CD4-positive, CD25-positive, alpha-beta regulatory T cell (primary cell): ENCODE data around the gene TCEAL1. TPM values are rescaled to one million over a fixed set of nuclear protein-coding genes. Genes with fewer than 3 reads are reported as not detected.
"Not testable (repeated sequence)": the region's sequence is repeated elsewhere in the genome, so short reads cannot be mapped to it uniquely, and the experiment has no call there.

Experiments
- ATAC-seq, 2 donors: fragments of 150-1000 bp; cut with Tn5 transposase; one replicate each; pipeline ENCODE4 v1.10.0; 2021; ENCODE audit warnings: low read depth in 2 of 2, moderate number of reproducible peaks in 2 of 2, moderate library complexity in 1 of 2
- DNase-seq, 3 donors: peaks; one replicate each; pipeline versions ENCODE4 v3.0.0 to v3.0.0-alpha.2; 2012 to 2022; ENCODE audit warnings: mixed read lengths in 1 of 3
- H3K27ac ChIP-seq: one replicate; pipeline ENCODE4 v1.7.0; 2013; ENCODE audit warnings: mild to moderate bottlenecking, low read length; ENCODE audit not compliant: insufficient read depth, poor library complexity, severe bottlenecking
- H3K27me3 ChIP-seq: one replicate; pipeline ENCODE4 v1.7.0; 2013; ENCODE audit warnings: low read length; ENCODE audit not compliant: control insufficient read depth, insufficient read depth
- H3K36me3 ChIP-seq: one replicate; pipeline ENCODE4 v1.7.0; 2013; ENCODE audit warnings: mild to moderate bottlenecking, low read length, moderate library complexity; ENCODE audit not compliant: control insufficient read depth, insufficient read depth
- H3K4me1 ChIP-seq: 2 replicates; pipeline ENCODE4 v1.7.0; 2013; ENCODE audit warnings: mild to moderate bottlenecking, low read length; ENCODE audit not compliant: insufficient read depth, control insufficient read depth, poor library complexity, severe bottlenecking
- H3K4me3 ChIP-seq: one replicate; pipeline ENCODE4 v1.7.0; 2013; ENCODE audit warnings: low read depth, mild to moderate bottlenecking, low read length, moderate library complexity
- H3K9me3 ChIP-seq, 2 experiments: 1 replicate in 1 of 2; 2 replicates in 1 of 2; pipeline ENCODE4 v1.7.0; 2013; ENCODE audit warnings: low read length in 2 of 2, mild to moderate bottlenecking in 1 of 2, moderate library complexity in 1 of 2; ENCODE audit not compliant: control insufficient read depth in 2 of 2
- H3K27ac Mint-ChIP-seq, 3 donors: one replicate each; pipeline ENCODE4 v1.8.0; 2020 to 2022; ENCODE audit warnings: mild to moderate bottlenecking in 3 of 3, mixed read lengths in 3 of 3, moderate library complexity in 2 of 3
- H3K27me3 Mint-ChIP-seq: one replicate; pipeline ENCODE4 v1.8.0; 2022; ENCODE audit warnings: mild to moderate bottlenecking, mixed read lengths
- H3K36me3 Mint-ChIP-seq: one replicate; pipeline ENCODE4 v1.8.0; 2020; ENCODE audit warnings: mixed read lengths
- H3K4me1 Mint-ChIP-seq, 4 donors: one replicate each; pipeline ENCODE4 v1.8.0; 2020 to 2022; ENCODE audit warnings: mixed read lengths in 4 of 4, mild to moderate bottlenecking in 1 of 4
- H3K4me3 Mint-ChIP-seq, 4 donors: one replicate each; pipeline ENCODE4 v1.8.0; 2020 to 2022; ENCODE audit warnings: mild to moderate bottlenecking in 4 of 4, mixed read lengths in 4 of 4, moderate library complexity in 3 of 4
- H3K9me3 Mint-ChIP-seq, 7 donors: one replicate each; pipeline ENCODE4 v1.8.0; 2020 to 2022; ENCODE audit warnings: mixed read lengths in 7 of 7, mild to moderate bottlenecking in 3 of 7, moderate library complexity in 2 of 7
- polyA plus RNA-seq, 4 donors: library from polyadenylated mRNA; unstranded; fragments of 300-500 nt; fragmentation: Illumina TruSeq; gene quantifications; one replicate each; pipeline ENCODE4 v1.2.3, GENCODE V29; 2021
- total RNA-seq: library from RNA; stranded (reverse); gene quantifications from one replicate; pipeline ENCODE4 v1.2.3, GENCODE V29; 2022

TCEAL1 gene
- total and polyA plus RNA-seq, 5 donors from 2014 or later: 4.0 to 22.1 (median 15.4) TPM

- H3K27me3 Mint-ChIP-seq, H3K9me3 ChIP-seq, H3K4me1 ChIP-seq, H3K4me3 Mint-ChIP-seq, DNase-seq, H3K4me3 ChIP-seq, H3K27me3 ChIP-seq, H3K27ac Mint-ChIP-seq, H3K4me1 Mint-ChIP-seq, H3K9me3 Mint-ChIP-seq, ATAC-seq, H3K36me3 Mint-ChIP-seq, H3K36me3 ChIP-seq, H3K27ac ChIP-seq: not testable (repeated sequence)
Observed at GRCh38 chrX:103638479-103639346, 9.9 kb downstream of the TCEAL1 start.

- no peaks in the 10 kb centered on the region for H3K36me3 Mint-ChIP-seq
- Histone ChIP-seq H3K27ac (no peak overlapping the region), H3K4me1 (no peaks in the 10 kb centered on the region), H3K27me3 (no peaks in the 10 kb centered on the region), H3K4me3 (no peak overlapping the region), H3K36me3 (no peaks in the 10 kb centered on the region), H3K9me3 (no peaks in the 10 kb centered on the region)
- no peak for DNase-seq
- peaks cover 0 to 5% (median 0%) of the 10 kb centered on the region in 7 donors for H3K9me3 Mint-ChIP-seq
- peaks cover 13% of the 10 kb centered on the region for H3K27me3 Mint-ChIP-seq
- no peak for ATAC-seq
- no peak overlapping the region for H3K4me3 Mint-ChIP-seq
- no peaks in the 10 kb centered on the region for H3K4me1 Mint-ChIP-seq
- H3K27ac Mint-ChIP-seq: no peak overlapping the region
Observed at GRCh38 chrX:103640401-103641155, 11.8 kb downstream of the TCEAL1 start.

GRCh38 chrX:103644125-103644524 lies 15.3 kb downstream of the TCEAL1 start:
- Histone ChIP-seq H3K4me1 (no peaks in the 10 kb centered on the region), H3K36me3 (no peaks in the 10 kb centered on the region), H3K9me3 (no peaks in the 10 kb centered on the region), H3K4me3 (no peak overlapping the region), H3K27me3 (no peaks in the 10 kb centered on the region), H3K27ac (no peak overlapping the region)
- Mint-ChIP-seq H3K27me3 (peaks cover 24% of the 10 kb centered on the region), H3K36me3 (no peaks in the 10 kb centered on the region), H3K9me3 (peaks cover 0 to 6% (median 0%) of the 10 kb centered on the region in 7 donors), H3K4me3 (no peak overlapping the region), H3K4me1 (no peaks in the 10 kb centered on the region), H3K27ac (no peak overlapping the region)
- ATAC-seq (no peak), DNase-seq (no peak)

GRCh38 chrX:103647630-103648029 lies 18.9 kb downstream of the TCEAL1 start:
- Mint-ChIP-seq H3K27ac (no peak overlapping the region), H3K36me3 (no peaks in the 10 kb centered on the region), H3K27me3 (peaks cover 24% of the 10 kb centered on the region), H3K4me3 (no peak overlapping the region), H3K9me3 (peaks cover 0 to 6% (median 0%) of the 10 kb centered on the region in 7 donors), H3K4me1 (no peaks in the 10 kb centered on the region)
- H3K4me1 ChIP-seq: no peaks in the 10 kb centered on the region
- DNase-seq (no peak), ATAC-seq (no peak)
- no peaks in the 10 kb centered on the region for H3K36me3 ChIP-seq
- no peak overlapping the region for H3K27ac ChIP-seq
- no peak overlapping the region for H3K4me3 ChIP-seq
- no peaks in the 10 kb centered on the region for H3K9me3 ChIP-seq
- H3K27me3 ChIP-seq: no peaks in the 10 kb centered on the region

- H3K4me3 Mint-ChIP-seq: no peak overlapping the region
- no peak overlapping the region for H3K4me3 ChIP-seq
- peaks cover 8% of the 10 kb centered on the region for H3K27me3 Mint-ChIP-seq
- no peaks in the 10 kb centered on the region for H3K9me3 ChIP-seq
- ATAC-seq (no peak), DNase-seq (no peak)
- no peaks in the 10 kb centered on the region for H3K36me3 ChIP-seq
- no peak overlapping the region for H3K27ac Mint-ChIP-seq
- H3K27ac ChIP-seq: no peak overlapping the region
- H3K9me3 Mint-ChIP-seq: peaks cover 0 to 2% (median 0%) of the 10 kb centered on the region in 7 donors
- H3K4me1 ChIP-seq: no peaks in the 10 kb centered on the region
- H3K36me3 Mint-ChIP-seq: no peaks in the 10 kb centered on the region
- no peaks in the 10 kb centered on the region for H3K4me1 Mint-ChIP-seq
- no peaks in the 10 kb centered on the region for H3K27me3 ChIP-seq
Observed at GRCh38 chrX:103651151-103651773, 22.5 kb downstream of the TCEAL1 start.

- not testable (repeated sequence) for ATAC-seq, H3K4me3 ChIP-seq, H3K4me1 ChIP-seq, H3K4me1 Mint-ChIP-seq, H3K9me3 ChIP-seq, H3K27ac Mint-ChIP-seq, H3K27me3 ChIP-seq, DNase-seq, H3K27me3 Mint-ChIP-seq, H3K4me3 Mint-ChIP-seq, H3K9me3 Mint-ChIP-seq, H3K27ac ChIP-seq, H3K36me3 ChIP-seq, H3K36me3 Mint-ChIP-seq
Observed at GRCh38 chrX:103655230-103656000, 26.6 kb downstream of the TCEAL1 start.

- Histone ChIP-seq H3K36me3 (no peaks in the 10 kb centered on the region), H3K4me3 (no peak overlapping the region), H3K27ac (no peak overlapping the region), H3K9me3 (no peaks in the 10 kb centered on the region), H3K4me1 (no peaks in the 10 kb centered on the region), H3K27me3 (no peaks in the 10 kb centered on the region)
- Mint-ChIP-seq H3K36me3 (no peaks in the 10 kb centered on the region), H3K4me1 (no peaks in the 10 kb centered on the region), H3K27ac (no peak overlapping the region), H3K27me3 (no peaks in the 10 kb centered on the region), H3K4me3 (no peak overlapping the region), H3K9me3 (peaks cover 0 to 4% (median 1%) of the 10 kb centered on the region in 7 donors)
- ATAC-seq (no peak), DNase-seq (no peak)
Observed at GRCh38 chrX:103656617-103657016, 27.8 kb downstream of the TCEAL1 start.
